ENCODE results near the gene SHISAL1. TPM values are rescaled to one million over a fixed set of nuclear protein-coding genes. Genes with fewer than 3 reads are reported as not detected.
A peak's percentile ranks its signal among the peaks of the same experiment; 100 is the strongest.

Gene SHISAL1
- total RNA-seq, 1 donor from 2014 or later, result 7.6 TPM

- no peak overlapping the region for H3K27ac ChIP-seq
Measured at GRCh38 chr22:44317886-44318637, 5.3 kb upstream of the SHISAL1 start.

GRCh38 chr22:44317123-44317444 is 4.3 kb upstream of the SHISAL1 start:
- Histone ChIP-seq H3K4me3 (no peak overlapping the region), H3K9me3 (no peaks in the 10 kb centered on the region), H3K27ac (no peak overlapping the region), H3K27me3 (no peaks in the 10 kb centered on the region), H3K4me1 (peaks cover 13% of the 10 kb centered on the region), H3K36me3 (no peaks in the 10 kb centered on the region)
- TF ChIP-seq POLR2A (IDR thresholded peaks at IDR 0.05) (no peak), CTCF (IDR thresholded peaks at IDR 0.05) (no peak), POLR2AphosphoS5 (IDR thresholded peaks at IDR 0.05; ENCODE audit: insufficient read depth in 1 of 2, low read depth in 1 of 2) (no peak)
- DNase-seq (ENCODE audit: extremely low spot score in 2 of 2), result no peak
- intact Hi-C loops (cut with DNase I), result loop anchor here (5.0 kb wide), 1 partner anchor 785 kb away; no protein-coding TSS in a partner anchor

More at GRCh38 chr22:44317886-44318637, 5.3 kb upstream of the SHISAL1 start:
- intact Hi-C loops (cut with DNase I), result loop anchor here (5.0 kb wide), 1 partner anchor 786 kb away; no protein-coding TSS in a partner anchor
- Histone ChIP-seq H3K27me3 (no peaks in the 10 kb centered on the region), H3K4me3 (no peak overlapping the region), H3K9me3 (no peaks in the 10 kb centered on the region), H3K4me1 (peaks cover 4% of the 10 kb centered on the region), H3K36me3 (no peaks in the 10 kb centered on the region)
- TF ChIP-seq POLR2AphosphoS5 (IDR thresholded peaks at IDR 0.05; ENCODE audit: insufficient read depth in 1 of 2, low read depth in 1 of 2) (no peak), CTCF (IDR thresholded peaks at IDR 0.05) (no peak), POLR2A (IDR thresholded peaks at IDR 0.05) (no peak)
- DNase-seq (ENCODE audit: extremely low spot score in 2 of 2), result no peak

- Histone ChIP-seq H3K9me3 (no peaks in the 10 kb centered on the region), H3K36me3 (no peaks in the 10 kb centered on the region), H3K4me1 (peaks cover 18% of the 10 kb centered on the region), H3K4me3 (no peak overlapping the region), H3K27ac (no peak overlapping the region), H3K27me3 (no peaks in the 10 kb centered on the region)
- intact Hi-C loops (cut with DNase I), result loop anchor here (5.0 kb wide), 1 partner anchor 784 kb away; no protein-coding TSS in a partner anchor
- no peak for DNase-seq (ENCODE audit: extremely low spot score in 2 of 2)
- TF ChIP-seq CTCF (IDR thresholded peaks at IDR 0.05), result no peak
Measured at GRCh38 chr22:44316393-44317122, 3.8 kb upstream of the SHISAL1 start.

GRCh38 chr22:44314425-44315067 is 1.8 kb upstream of the SHISAL1 start:
- Histone ChIP-seq H3K27me3 (no peaks in the 10 kb centered on the region), H3K4me1 (peaks cover 37% of the 10 kb centered on the region), H3K36me3 (no peaks in the 10 kb centered on the region), H3K9me3 (no peaks in the 10 kb centered on the region), H3K4me3 (peak overlapping the region in 1 of 2 donors; percentile 45), H3K27ac (peak overlapping the region; percentile 17)
- intact Hi-C loops (cut with DNase I), result loop anchor here (5.0 kb wide), 1 partner anchor 782 kb away; no protein-coding TSS in a partner anchor
- no peak for DNase-seq (ENCODE audit: extremely low spot score in 2 of 2)
- TF ChIP-seq POLR2AphosphoS5 (IDR thresholded peaks at IDR 0.05; ENCODE audit: insufficient read depth in 1 of 2, low read depth in 1 of 2) (no peak), CTCF (IDR thresholded peaks at IDR 0.05) (no peak), POLR2A (IDR thresholded peaks at IDR 0.05) (no peak)
